H1 (cell line): Measurements from ENCODE around the gene DTNB. TPM values are rescaled to one million over a fixed set of nuclear protein-coding genes. Genes with fewer than 3 reads are reported as not detected.
"Not testable (repeated sequence)": the region's sequence is repeated elsewhere in the genome, so short reads cannot be mapped to it uniquely, and the experiment has no call there.

ENCODE experiments used
- CTCF ChIA-PET: fragments of 300-600 bp; sonication (Branson Sonifier 250); formaldehyde crosslinking; loops from one replicate; lab custom pipeline; 2021; ENCODE audit not compliant: partially characterized antibody; lab: Charles Lee
- POLR2A ChIA-PET: fragments of 300-600 bp; sonication (Branson Sonifier 250); formaldehyde crosslinking; loops from one replicate; lab custom pipeline; 2021; ENCODE audit warnings: inconsistent platforms; ENCODE audit not compliant: partially characterized antibody; lab: Charles Lee
- DNase-seq, 2 experiments: peaks; one replicate each; pipeline versions ENCODE4 v3.0.0 to v3.0.0-alpha.2; 2010 to 2022; ENCODE audit warnings: low spot score in 2 of 2, low read depth in 1 of 2, mixed read lengths in 1 of 2
- FAIRE-seq: peaks from 2 replicates; lab custom pipeline; 2011; peaks lifted over from hg19 to GRCh38; lab: Jason Lieb, UNC
- H2AFZ ChIP-seq: 2 replicates; pipeline ENCODE4 v1.8.1; 2012; ENCODE audit warnings: low read length, inconsistent platforms
- H2AK5ac ChIP-seq: 2 replicates; pipeline ENCODE4 v1.6.1; 2013; ENCODE audit warnings: low read depth, low read length
- H2BK120ac ChIP-seq: replicated peaks from 2 replicates; pipeline ENCODE3; 2013; ENCODE audit warnings: low read depth, low read length, inconsistent platforms
- H2BK12ac ChIP-seq: 2 replicates; pipeline ENCODE4 v1.6.1; 2013; ENCODE audit warnings: low read depth, low read length
- H2BK15ac ChIP-seq: 2 replicates; pipeline ENCODE4 v1.6.1; 2013; ENCODE audit warnings: low read length
- H2BK20ac ChIP-seq: 2 replicates; pipeline ENCODE4 v1.6.1; 2013; ENCODE audit warnings: low read length
- H2BK5ac ChIP-seq: 2 replicates; pipeline ENCODE4 v1.6.1; 2013; ENCODE audit warnings: low read depth, low read length
- H3K14ac ChIP-seq: 2 replicates; pipeline ENCODE4 v1.6.1; 2013; ENCODE audit warnings: inconsistent platforms; ENCODE audit not compliant: insufficient read length
- H3K18ac ChIP-seq: 2 replicates; pipeline ENCODE4 v1.6.1; 2013; ENCODE audit warnings: low read length; ENCODE audit errors: extremely low read depth
- H3K23ac ChIP-seq: 2 replicates; pipeline ENCODE4 v1.6.1; 2013; ENCODE audit warnings: inconsistent platforms; ENCODE audit not compliant: insufficient read length
- H3K23me2 ChIP-seq: 2 replicates; pipeline ENCODE4 v1.6.1; 2013; ENCODE audit warnings: low read depth, low read length
- H3K27ac ChIP-seq: 2 replicates; pipeline ENCODE4 v1.6.1; 2011; ENCODE audit warnings: low read depth, low read length, inconsistent platforms
- H3K27me3 ChIP-seq, 4 experiments: replicated peaks in 1 of 4; 1 replicate in 1 of 4; 2 replicates in 3 of 4; pipeline versions ENCODE4 v1.6.1 to v1.8.1; 2011 to 2013; ENCODE audit warnings: low read length in 3 of 4, mild to moderate bottlenecking in 3 of 4, inconsistent platforms in 2 of 4, mixed read lengths in 2 of 4, moderate library complexity in 1 of 4; ENCODE audit not compliant: control insufficient read depth in 3 of 4, insufficient read depth in 3 of 4; ENCODE audit errors: extremely low read depth in 1 of 4
- H3K36me3 ChIP-seq, 4 experiments: 2 replicates each; pipeline versions ENCODE4 v1.6.1 to v1.8.1; 2011 to 2013; ENCODE audit warnings: mild to moderate bottlenecking in 4 of 4, low read length in 3 of 4, moderate library complexity in 2 of 4, control low read depth in 1 of 4, inconsistent platforms in 1 of 4; ENCODE audit not compliant: insufficient read depth in 4 of 4, control insufficient read depth in 2 of 4
- H3K4ac ChIP-seq: replicated peaks from 2 replicates; pipeline ENCODE3; 2013; ENCODE audit warnings: low read length, low read depth, mixed read lengths, inconsistent platforms; ENCODE audit not compliant: insufficient read length
- H3K4me1 ChIP-seq, 4 experiments: replicated peaks in 1 of 4; 1 replicate in 1 of 4; 2 replicates in 3 of 4; pipeline versions ENCODE4 v1.6.1 to v1.8.1; 2011 to 2013; ENCODE audit warnings: low read length in 3 of 4, inconsistent platforms in 2 of 4, mixed read lengths in 1 of 4; ENCODE audit not compliant: insufficient read depth in 4 of 4, control insufficient read depth in 3 of 4
- H3K4me2 ChIP-seq, 2 experiments: 2 replicates each; pipeline versions ENCODE4 v1.6.1 to v1.8.1; 2011 to 2013; ENCODE audit warnings: low read depth in 2 of 2, low read length in 2 of 2, control low read depth in 1 of 2, inconsistent platforms in 1 of 2, mild to moderate bottlenecking in 1 of 2; ENCODE audit not compliant: insufficient read depth in 1 of 2
- H3K4me3 ChIP-seq, 4 experiments: fragments of 200-600, 300-600 bp in 1 of 4; sonication (generic), shearing (Covaris generic), sonication (Bioruptor Twin) in 1 of 4; 2 replicates each; pipeline versions ENCODE4 v1.5.1 to v1.8.1; 2011 to 2016; ENCODE audit warnings: low read length in 4 of 4, low read depth in 3 of 4, control low read depth in 2 of 4, inconsistent platforms in 2 of 4, mild to moderate bottlenecking in 2 of 4, mixed read lengths in 1 of 4, moderate library complexity in 1 of 4; ENCODE audit not compliant: insufficient read depth in 2 of 4; ENCODE audit errors: extremely low read depth in 1 of 4
- H3K56ac ChIP-seq: replicated peaks from 2 replicates; pipeline ENCODE3; 2013; ENCODE audit warnings: low read depth, mild to moderate bottlenecking, mixed read lengths, low read length, inconsistent platforms; ENCODE audit not compliant: insufficient read length
- H3K79me1 ChIP-seq: 2 replicates; pipeline ENCODE4 v1.6.1; 2013; ENCODE audit warnings: low read depth, low read length, control low read depth
- H3K79me2 ChIP-seq, 2 experiments: 2 replicates each; pipeline versions ENCODE4 v1.6.1 to v1.8.1; 2012 to 2013; ENCODE audit warnings: low read length in 2 of 2, mild to moderate bottlenecking in 2 of 2, inconsistent platforms in 1 of 2; ENCODE audit not compliant: insufficient read depth in 2 of 2, control insufficient read depth in 1 of 2
- H3K9ac ChIP-seq, 4 experiments: replicated peaks in 1 of 4; 1 replicate in 1 of 4; 2 replicates in 3 of 4; pipeline versions ENCODE4 v1.6.1 to v1.8.1; 2011 to 2013; ENCODE audit warnings: low read depth in 3 of 4, low read length in 3 of 4, control low read depth in 2 of 4, mild to moderate bottlenecking in 2 of 4, moderate library complexity in 2 of 4, inconsistent platforms in 1 of 4; ENCODE audit errors: extremely low read depth in 1 of 4
- H3K9me3 ChIP-seq, 2 experiments: 2 replicates each; pipeline versions ENCODE4 v1.6.1 to v1.8.1; 2012 to 2013; ENCODE audit warnings: mild to moderate bottlenecking in 2 of 2, moderate library complexity in 2 of 2, control low read depth in 1 of 2, inconsistent platforms in 1 of 2, low read depth in 1 of 2, low read length in 1 of 2, mixed read lengths in 1 of 2; ENCODE audit not compliant: insufficient read depth in 2 of 2
- H4K20me1 ChIP-seq, 2 experiments: replicated peaks in 1 of 2; 2 replicates each; pipeline versions ENCODE3 to v1.8.1; 2011 to 2013; ENCODE audit warnings: inconsistent platforms in 2 of 2, low read length in 2 of 2, mild to moderate bottlenecking in 1 of 2; ENCODE audit not compliant: insufficient read depth in 2 of 2, control insufficient read depth in 1 of 2
- H4K5ac ChIP-seq: 2 replicates; pipeline ENCODE4 v1.6.1; 2013; ENCODE audit warnings: low read length, low read depth, mixed read lengths, inconsistent platforms; ENCODE audit not compliant: insufficient read length
- H4K8ac ChIP-seq: 2 replicates; pipeline ENCODE4 v1.8.0; 2013; ENCODE audit warnings: mild to moderate bottlenecking, moderate library complexity, low read length, inconsistent platforms; ENCODE audit not compliant: insufficient read depth; ENCODE audit errors: extremely low read depth
- H4K91ac ChIP-seq: replicated peaks from 2 replicates; pipeline ENCODE3; 2013; ENCODE audit warnings: low read length, mixed read lengths, inconsistent platforms; ENCODE audit not compliant: insufficient read length
- WGBS, 2 experiments: shearing (Covaris generic) in 1 of 2; methylation state at CpG; one replicate each; pipeline versions ENCODE4 v1.1.6 to v1.1.7; 2013 to 2015; ENCODE audit warnings: low lambda C conversion rate in 2 of 2, mixed read lengths in 2 of 2, inconsistent platforms in 1 of 2, low coverage in 1 of 2, missing lambda C conversion rate in 1 of 2; ENCODE audit not compliant: insufficient replicate concordance in 2 of 2, insufficient coverage in 1 of 2, insufficient read length in 1 of 2; ENCODE audit errors: extremely low coverage in 1 of 2, missing lambda C conversion rate in 1 of 2; 5-methylcytosine and 5-hydroxymethylcytosine counted together
- polyA plus RNA-seq, 7 experiments: library from polyadenylated mRNA; depleted of rRNA in 3 of 7; stranded (reverse) in 5 of 7; unstranded in 2 of 7; fragments of >200 nt in 5 of 7; fragments of 200-250 nt in 2 of 7; gene quantifications; 1 replicate in 5 of 7; 2 replicates in 1 of 7; 4 replicates in 1 of 7; pipeline versions ENCODE4 v1.2.1 to v1.2.3, GENCODE V29; 2011 to 2013; ENCODE audit warnings: missing spikeins in 2 of 7, mixed read lengths in 2 of 7
- total RNA-seq: library from RNA; stranded (reverse); fragmentation: NEBNext Ultra II Directional; extraction: Animal tissue kit (Norgen Biotek cat#: 25700); gene quantifications from 2 replicates; pipeline ENCODE4 v1.2.1, GENCODE V29; 2021

The DTNB gene
- total and polyA plus RNA-seq, 2 of the 8 experiments (the other 6 are each of a cell fraction or from before 2014, with no cell fraction given), result 39.6 to 49.5 TPM

- DNase-seq, H4K20me1 ChIP-seq, H3K9ac ChIP-seq, H2BK12ac ChIP-seq, H3K36me3 ChIP-seq, H2BK20ac ChIP-seq, H4K91ac ChIP-seq, H3K56ac ChIP-seq, H2AK5ac ChIP-seq, H3K79me2 ChIP-seq, CTCF ChIA-PET, H3K4me3 ChIP-seq, H2BK5ac ChIP-seq, H4K5ac ChIP-seq, H2BK120ac ChIP-seq, H4K8ac ChIP-seq, H3K27me3 ChIP-seq, H3K4me1 ChIP-seq, FAIRE-seq, H3K79me1 ChIP-seq, H2BK15ac ChIP-seq, H3K9me3 ChIP-seq, H3K4me2 ChIP-seq, H3K23ac ChIP-seq, H3K23me2 ChIP-seq, H3K4ac ChIP-seq, H3K18ac ChIP-seq, H3K14ac ChIP-seq, H3K27ac ChIP-seq, H2AFZ ChIP-seq: not testable (repeated sequence)
- WGBS, 2 experiments, result 94% methylated on average over 2 of the region's 2 CpGs; no CpG with 5 or more reads in 1 of the 2 experiments
- POLR2A ChIA-PET, result interaction anchor here (0.6 kb wide), 1 partner anchor 483 kb away, joined by 4 read pairs; no protein-coding TSS in a partner anchor
Observed at GRCh38 chr2:25549571-25549970, 123.8 kb downstream of the DTNB start.
